Measurements from ENCODE around the gene GDF2.

GDF2 gene

GRCh38 chr10:47368431-47369180 lies 46.4 kb downstream of the GDF2 start:
- H3K27ac ChIP-seq = no peak overlapping the region
- H2AFZ ChIP-seq = no peak overlapping the region
- H3K4me3 ChIP-seq (ENCODE audit: low read depth, low read length) = no peak overlapping the region
- no peaks in the 10 kb centered on the region for H3K4me1 ChIP-seq
- H3K9ac ChIP-seq = no peak overlapping the region
- no peaks in the 10 kb centered on the region for H3K27me3 ChIP-seq (ENCODE audit: control insufficient read depth, insufficient read depth, low read length)
- H3K79me2 ChIP-seq = no peaks in the 10 kb centered on the region
- TF ChIP-seq CTCF (IDR thresholded peaks at IDR 0.05) = no peak
- no peak overlapping the region for H3K4me2 ChIP-seq (ENCODE audit: low read length)
- H3K9me3 ChIP-seq (ENCODE audit: control insufficient read depth, low read length) = no peaks in the 10 kb centered on the region
- H3K36me3 ChIP-seq (ENCODE audit: control insufficient read depth, insufficient read depth, low read length) = no peaks in the 10 kb centered on the region

- Histone ChIP-seq H3K27me3 (ENCODE audit: control insufficient read depth, insufficient read depth, low read length) (no peaks in the 10 kb centered on the region), H3K4me1 (no peaks in the 10 kb centered on the region), H3K36me3 (ENCODE audit: control insufficient read depth, insufficient read depth, low read length) (no peaks in the 10 kb centered on the region), H3K4me3 (ENCODE audit: low read depth, low read length) (no peak overlapping the region), H3K9me3 (ENCODE audit: control insufficient read depth, low read length) (no peaks in the 10 kb centered on the region), H2AFZ (no peak overlapping the region), H3K4me2 (ENCODE audit: low read length) (no peak overlapping the region), H3K79me2 (no peaks in the 10 kb centered on the region), H3K27ac (no peak overlapping the region), H3K9ac (no peak overlapping the region)
- no peak for TF ChIP-seq CTCF (IDR thresholded peaks at IDR 0.05)
Observed at GRCh38 chr10:47369251-47369894, 47.1 kb downstream of the GDF2 start.

GRCh38 chr10:47370015-47370767 lies 47.9 kb downstream of the GDF2 start:
- Histone ChIP-seq H3K4me2 (ENCODE audit: low read length) (no peak overlapping the region), H2AFZ (no peak overlapping the region), H3K9ac (no peak overlapping the region), H3K9me3 (ENCODE audit: control insufficient read depth, low read length) (no peaks in the 10 kb centered on the region), H3K4me3 (ENCODE audit: low read depth, low read length) (no peak overlapping the region), H3K27me3 (ENCODE audit: control insufficient read depth, insufficient read depth, low read length) (no peaks in the 10 kb centered on the region), H3K27ac (no peak overlapping the region), H3K36me3 (ENCODE audit: control insufficient read depth, insufficient read depth, low read length) (no peaks in the 10 kb centered on the region), H3K79me2 (no peaks in the 10 kb centered on the region), H3K4me1 (no peaks in the 10 kb centered on the region)
- no peak for TF ChIP-seq CTCF (IDR thresholded peaks at IDR 0.05)

- no peak overlapping the region for H3K4me2 ChIP-seq (ENCODE audit: low read length)
- H3K9me3 ChIP-seq (ENCODE audit: control insufficient read depth, low read length) = no peaks in the 10 kb centered on the region
- H2AFZ ChIP-seq = no peak overlapping the region
- H3K4me1 ChIP-seq = no peaks in the 10 kb centered on the region
- no peak overlapping the region for H3K4me3 ChIP-seq (ENCODE audit: low read depth, low read length)
- no peak overlapping the region for H3K27ac ChIP-seq
- TF ChIP-seq CTCF (IDR thresholded peaks at IDR 0.05) = no peak
- H3K27me3 ChIP-seq (ENCODE audit: control insufficient read depth, insufficient read depth, low read length) = no peaks in the 10 kb centered on the region
- no peak overlapping the region for H3K9ac ChIP-seq
- no peaks in the 10 kb centered on the region for H3K79me2 ChIP-seq
- H3K36me3 ChIP-seq (ENCODE audit: control insufficient read depth, insufficient read depth, low read length) = no peaks in the 10 kb centered on the region
Observed at GRCh38 chr10:47370878-47371277, 48.6 kb downstream of the GDF2 start.
